ENCODE results near the gene LILRA1.
"Not testable (repeated sequence)": the region's sequence is repeated elsewhere in the genome, so short reads cannot be mapped to it uniquely, and the experiment has no call there.

Gene LILRA1

DNA sequence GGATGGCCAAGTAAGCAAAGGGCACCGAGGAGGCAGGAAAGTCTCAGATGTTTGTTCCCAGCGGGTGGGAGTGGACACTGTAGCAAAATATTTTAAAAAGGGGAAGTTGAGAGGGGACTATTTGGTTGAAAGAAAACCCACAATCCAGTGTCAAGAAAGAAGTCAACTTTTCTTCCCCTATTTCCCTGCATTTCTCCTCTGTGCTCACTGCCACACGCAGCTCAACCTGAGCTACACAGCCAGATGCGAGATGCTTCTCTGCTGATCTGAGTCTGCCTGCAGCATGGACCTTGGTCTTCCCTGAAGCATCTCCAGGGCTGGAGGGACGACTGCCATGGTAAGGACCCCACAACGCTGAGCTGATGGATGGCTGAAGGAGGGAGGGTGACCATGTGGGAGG lies at the start of gene LILRA1:
TSS of gene LILRA1 (plus strand) at position 188 of the 400 bp plus-strand sequence. CDS start 613 bp downstream, outside the sequence.
- FAIRE-seq; DNase-seq (ENCODE audit: low spot score): not testable (repeated sequence)

DNA sequence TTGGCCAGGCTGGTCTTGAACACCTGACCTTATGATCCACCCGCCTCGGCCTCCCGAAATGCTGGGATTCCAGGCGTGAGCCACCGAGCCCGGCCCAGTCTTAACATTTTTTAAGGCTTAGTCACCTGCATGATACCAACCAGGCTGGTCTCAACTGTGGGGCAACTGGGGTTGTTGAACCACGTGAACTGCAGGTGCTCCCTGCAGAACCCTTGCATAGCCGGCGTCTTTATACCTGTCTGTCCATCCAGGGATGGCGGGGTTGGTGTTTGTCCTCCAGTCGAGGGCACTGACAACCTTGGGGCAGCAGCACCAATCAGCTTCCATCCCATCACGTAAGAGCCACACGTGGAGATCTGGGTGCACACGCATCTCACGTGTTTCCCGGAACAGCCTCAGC lies 44.6 kb upstream of the LILRA1 start:
- FAIRE-seq: no peak
- no peak for DNase-seq (ENCODE audit: low spot score)

DNA sequence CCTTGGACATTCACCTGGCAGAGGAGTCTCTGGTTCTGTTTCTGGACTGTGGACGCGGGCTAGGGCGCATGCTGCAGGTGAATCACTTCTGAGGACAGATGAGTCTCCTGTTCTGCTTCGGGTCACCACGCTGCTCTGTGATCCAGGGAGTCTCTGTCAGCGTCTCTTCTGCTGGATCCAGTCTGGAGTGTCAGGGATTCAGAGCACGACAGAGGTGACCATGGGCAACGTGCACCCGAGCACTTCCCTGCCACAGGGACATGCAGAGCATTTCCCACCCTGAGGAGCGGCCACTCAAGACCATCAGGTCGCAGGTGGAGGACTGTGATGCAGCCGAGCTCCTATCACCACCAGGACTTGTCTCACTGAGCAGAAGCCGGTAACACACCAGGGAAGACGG lies 44.2 kb upstream of the LILRA1 start:
- DNase-seq (ENCODE audit: low spot score) (no peak), FAIRE-seq (no peak)

DNA sequence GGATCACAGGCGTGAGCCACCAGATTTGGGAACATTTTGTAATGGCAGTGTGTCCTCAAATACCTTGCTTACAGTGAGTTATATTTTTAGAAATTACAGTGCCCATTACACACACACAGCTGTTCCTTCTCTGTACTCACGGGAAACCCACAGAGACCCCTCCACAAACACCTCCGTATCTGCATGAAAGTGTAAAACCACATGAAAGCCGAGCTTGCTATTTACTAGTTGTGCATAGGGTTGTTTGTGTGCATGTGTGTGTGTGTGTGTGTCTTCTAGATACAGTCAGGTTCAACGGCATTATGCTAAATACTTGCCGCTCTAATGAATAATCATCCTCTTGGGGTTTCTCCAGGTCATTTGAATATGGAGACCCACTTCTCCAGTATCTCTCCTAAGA lies 42.1 kb upstream of the LILRA1 start:
- FAIRE-seq: no peak
- no peak for DNase-seq (ENCODE audit: low spot score)

DNA sequence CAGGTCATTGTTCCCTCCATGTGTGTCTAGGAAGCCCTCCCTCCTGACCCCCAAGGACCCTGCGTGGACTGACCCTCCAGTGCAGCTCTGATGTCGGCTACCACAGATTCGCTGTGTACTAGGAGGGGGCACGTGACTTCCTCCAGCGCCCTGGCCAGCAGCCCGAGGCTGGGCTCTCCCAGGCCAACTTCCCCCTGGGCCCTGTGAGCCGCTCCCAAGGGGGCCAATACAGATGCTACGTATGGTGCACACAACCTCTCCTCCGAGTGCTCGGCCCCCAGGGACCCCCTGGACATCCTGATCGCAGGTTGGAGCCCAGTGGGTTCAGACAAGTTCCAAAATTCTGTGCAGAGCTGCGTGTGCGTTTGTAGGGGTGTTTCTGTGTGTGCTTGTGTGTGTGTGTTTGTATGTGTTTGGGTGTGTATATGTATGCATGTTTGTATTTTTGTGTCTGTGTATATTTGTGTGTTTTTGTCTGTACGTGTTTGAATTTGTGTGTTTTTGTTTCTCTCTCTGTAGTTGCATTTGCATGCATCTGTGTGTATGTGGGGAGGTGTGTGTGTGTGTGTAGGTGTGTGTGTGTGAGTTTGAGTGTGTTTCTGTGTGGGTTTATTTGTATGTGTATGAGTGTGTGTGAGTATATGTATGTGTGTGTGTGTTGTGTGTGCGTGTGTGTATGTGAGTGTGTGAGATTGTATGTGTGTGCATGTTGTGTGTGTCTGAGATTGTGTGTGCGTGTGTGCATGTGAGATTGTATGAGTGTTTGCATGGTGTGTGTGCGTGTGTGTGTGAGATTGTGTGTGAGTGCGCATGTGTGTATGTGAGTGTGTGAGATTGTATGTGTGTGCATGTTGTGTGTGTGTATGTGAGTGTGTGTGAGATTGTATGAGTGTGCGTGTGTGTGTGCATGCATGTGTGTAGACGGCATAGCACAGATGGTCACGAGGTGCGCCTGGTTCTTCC lies 41.2 kb upstream of the LILRA1 start:
- FAIRE-seq (no peak), DNase-seq (ENCODE audit: low spot score) (no peak)

DNA sequence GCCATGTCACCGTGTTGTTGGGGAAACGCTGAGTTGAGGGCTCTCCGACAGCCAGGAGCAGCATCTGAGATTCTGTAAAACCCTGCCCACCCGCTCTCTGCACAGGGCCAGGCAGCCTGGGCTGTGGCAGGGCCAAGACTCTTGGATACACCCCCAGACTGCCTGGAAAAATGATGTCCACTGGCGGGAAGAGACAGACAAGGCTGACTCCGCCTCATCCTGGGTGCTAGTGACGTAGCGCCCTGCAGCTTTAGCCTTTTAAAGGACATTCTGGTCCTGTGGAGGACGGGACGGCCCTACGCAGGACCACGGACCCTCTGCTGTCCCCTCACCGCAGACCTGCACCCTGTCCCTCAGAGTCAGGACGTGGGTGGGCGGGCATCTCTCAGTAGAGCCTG lies 40.5 kb upstream of the LILRA1 start:
- FAIRE-seq: no peak
- no peak for DNase-seq (ENCODE audit: low spot score)

DNA sequence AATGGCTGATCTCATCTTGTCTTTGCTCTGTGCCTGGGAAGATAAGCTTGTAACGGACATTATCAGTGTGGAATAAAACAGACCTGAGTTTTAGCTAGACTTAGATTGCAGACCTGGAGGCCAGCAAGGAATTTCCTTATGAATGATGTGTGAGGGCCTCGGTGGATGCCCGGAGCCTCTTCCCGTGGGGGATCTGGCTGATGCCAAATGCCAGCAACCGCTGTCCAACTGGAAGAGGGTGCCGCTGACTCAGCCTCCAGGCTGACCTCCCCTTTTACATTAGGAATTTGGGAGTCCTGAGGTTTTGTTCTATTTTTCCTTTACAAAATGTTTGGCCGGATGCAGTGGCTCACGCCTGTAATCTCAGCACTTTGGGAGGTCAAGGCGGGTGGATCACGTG lies 39.4 kb upstream of the LILRA1 start:
- no peak for FAIRE-seq

DNA sequence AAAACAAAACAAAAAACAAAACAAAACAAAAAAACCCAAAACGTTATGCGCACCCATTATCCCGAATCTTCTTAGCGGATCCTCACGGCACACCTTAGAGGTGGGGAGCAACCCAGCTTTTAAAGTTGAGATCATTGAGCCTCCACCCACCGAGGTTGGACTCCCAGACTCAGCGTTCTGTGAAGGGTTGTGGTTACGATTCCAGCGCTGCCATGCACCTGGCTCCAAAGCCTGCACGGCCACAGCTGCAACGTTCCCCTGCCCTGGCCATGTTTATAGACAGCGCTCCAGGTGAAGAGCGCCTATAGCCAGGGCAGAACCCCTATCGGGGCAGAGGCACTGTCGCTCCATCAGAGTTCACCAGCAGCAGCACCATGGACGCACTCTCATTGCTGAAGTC lies 38.5 kb upstream of the LILRA1 start:
- FAIRE-seq: no peak
- no peak for DNase-seq (ENCODE audit: low spot score)

More for the DNA sequence above, 39.4 kb upstream of the LILRA1 start:
- no peak for DNase-seq (ENCODE audit: low spot score)

DNA sequence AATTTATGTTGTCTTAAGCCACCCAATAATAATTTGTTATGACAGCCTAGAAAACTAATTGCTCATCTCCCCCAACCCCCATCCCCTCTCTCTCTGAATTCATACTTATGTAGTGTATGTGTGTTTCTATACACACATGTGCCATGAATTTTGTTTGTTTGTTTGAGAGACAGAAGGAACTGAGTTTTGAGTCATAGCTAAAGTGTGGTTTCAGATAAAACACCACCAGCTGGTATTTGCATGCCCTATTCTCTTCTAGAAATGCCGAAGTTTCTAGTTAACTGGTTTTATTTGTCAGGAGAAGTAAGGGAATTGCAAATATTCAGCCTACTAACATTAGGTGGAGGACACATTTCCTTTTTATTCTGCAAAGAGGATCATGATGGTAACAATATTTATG lies 37.2 kb upstream of the LILRA1 start:
- DNase-seq (ENCODE audit: low spot score): no peak
- FAIRE-seq: no peak

DNA sequence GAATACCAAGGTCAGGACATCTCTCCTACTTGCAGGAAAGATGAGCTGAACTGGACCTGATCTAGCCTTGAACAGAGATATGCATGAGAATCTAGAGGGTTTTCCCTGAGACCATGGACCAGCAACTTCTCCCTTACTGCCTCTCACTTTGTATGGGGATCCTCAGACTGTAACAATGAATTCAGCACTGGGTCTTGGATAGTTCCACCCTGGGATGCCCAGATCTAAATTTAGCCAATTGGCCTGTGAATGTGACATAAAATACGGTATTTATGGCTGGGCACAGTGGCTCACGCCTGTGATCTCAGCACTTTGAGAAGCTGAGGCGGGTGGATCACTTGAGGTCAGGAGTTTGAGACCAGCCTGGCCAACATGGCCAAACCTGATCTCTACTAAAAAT lies 35.1 kb upstream of the LILRA1 start:
- no peak for DNase-seq (ENCODE audit: low spot score)
- FAIRE-seq: no peak

DNA sequence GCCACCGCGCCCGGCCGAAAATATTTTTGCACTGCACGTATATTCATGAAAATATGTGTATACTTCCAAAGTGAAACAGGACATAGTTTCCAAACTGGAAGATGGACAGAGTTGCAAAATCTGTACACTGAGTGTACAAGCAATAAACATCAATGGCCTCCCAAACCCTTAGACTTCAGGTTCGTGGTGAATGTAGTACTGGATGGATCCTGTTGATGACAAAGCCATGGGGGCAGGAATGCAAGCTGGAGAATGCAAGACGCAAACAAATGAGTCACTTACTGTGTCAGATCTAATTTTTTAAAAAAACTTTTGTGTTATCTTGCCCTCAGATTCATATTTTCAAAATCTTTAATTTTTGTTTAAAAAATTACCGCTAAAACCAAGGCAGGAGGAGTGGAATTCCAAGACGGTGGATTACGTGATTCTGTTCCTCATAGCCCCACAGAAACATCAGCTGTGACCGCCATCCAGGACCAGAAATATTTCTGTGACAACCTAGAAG lies 32.5 kb upstream of the LILRA1 start:
- no peak for FAIRE-seq
- no peak for DNase-seq (ENCODE audit: low spot score)

DNA sequence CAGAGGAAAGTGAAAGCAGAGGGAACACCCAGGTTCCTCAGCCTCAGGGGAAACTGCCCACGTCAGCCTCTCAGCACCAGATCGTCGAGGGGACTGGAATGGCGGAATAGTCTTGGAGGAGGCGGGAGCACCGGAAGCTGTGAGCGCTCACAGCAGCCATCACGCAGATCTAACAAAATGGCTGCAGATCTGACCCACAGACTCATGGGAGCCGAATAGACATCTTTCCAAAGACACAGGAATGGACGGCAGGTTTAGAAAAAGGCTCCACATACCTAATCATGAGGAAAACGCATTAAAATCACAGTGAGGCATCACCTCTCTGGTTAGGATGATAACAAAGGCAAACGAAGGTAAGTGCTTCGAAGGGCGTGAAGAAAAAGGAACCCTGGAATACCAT lies 31.6 kb upstream of the LILRA1 start:
- DNase-seq (ENCODE audit: low spot score) (no peak), FAIRE-seq (no peak)

DNA sequence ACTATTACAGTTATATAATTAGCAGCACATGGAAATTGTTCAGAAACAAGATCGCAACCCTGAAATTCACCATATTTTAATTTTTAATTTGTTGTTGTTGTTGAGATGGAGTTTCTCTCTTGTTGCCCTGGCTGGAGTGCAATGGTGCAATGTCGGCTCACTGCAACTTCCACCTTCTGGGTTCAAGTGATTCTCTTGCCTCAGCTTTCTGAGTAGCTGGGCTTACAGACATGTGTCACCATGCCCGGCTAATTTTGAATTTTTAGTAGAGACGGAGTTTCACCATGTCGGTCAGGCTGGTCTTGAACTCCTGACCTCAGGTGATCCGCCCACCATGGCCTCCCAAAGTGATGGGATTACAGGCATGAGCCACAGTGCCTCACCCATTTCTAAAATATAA lies 30.2 kb upstream of the LILRA1 start:
- DNase-seq (ENCODE audit: low spot score); FAIRE-seq: not testable (repeated sequence)

DNA sequence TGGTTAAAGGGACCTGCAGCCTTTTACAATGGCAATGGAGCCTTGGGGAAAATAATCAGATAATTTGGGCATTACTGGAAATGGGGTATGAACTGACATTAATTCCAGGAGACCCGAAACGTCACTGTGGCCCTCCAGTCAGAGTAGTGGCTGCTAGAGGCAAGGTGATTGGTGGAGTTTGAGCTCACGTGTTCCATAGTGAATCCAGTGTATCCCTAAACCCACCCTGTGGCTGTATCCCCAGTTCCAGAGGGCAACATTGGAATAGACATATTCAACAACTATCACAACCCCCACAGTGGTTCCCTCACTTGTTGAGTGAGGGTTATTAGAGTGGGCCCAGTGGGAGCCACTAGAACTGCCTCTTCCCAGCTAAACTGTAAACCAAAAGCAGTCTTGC lies 23.1 kb upstream of the LILRA1 start:
- no peak for FAIRE-seq
- DNase-seq (ENCODE audit: low spot score): no peak

DNA sequence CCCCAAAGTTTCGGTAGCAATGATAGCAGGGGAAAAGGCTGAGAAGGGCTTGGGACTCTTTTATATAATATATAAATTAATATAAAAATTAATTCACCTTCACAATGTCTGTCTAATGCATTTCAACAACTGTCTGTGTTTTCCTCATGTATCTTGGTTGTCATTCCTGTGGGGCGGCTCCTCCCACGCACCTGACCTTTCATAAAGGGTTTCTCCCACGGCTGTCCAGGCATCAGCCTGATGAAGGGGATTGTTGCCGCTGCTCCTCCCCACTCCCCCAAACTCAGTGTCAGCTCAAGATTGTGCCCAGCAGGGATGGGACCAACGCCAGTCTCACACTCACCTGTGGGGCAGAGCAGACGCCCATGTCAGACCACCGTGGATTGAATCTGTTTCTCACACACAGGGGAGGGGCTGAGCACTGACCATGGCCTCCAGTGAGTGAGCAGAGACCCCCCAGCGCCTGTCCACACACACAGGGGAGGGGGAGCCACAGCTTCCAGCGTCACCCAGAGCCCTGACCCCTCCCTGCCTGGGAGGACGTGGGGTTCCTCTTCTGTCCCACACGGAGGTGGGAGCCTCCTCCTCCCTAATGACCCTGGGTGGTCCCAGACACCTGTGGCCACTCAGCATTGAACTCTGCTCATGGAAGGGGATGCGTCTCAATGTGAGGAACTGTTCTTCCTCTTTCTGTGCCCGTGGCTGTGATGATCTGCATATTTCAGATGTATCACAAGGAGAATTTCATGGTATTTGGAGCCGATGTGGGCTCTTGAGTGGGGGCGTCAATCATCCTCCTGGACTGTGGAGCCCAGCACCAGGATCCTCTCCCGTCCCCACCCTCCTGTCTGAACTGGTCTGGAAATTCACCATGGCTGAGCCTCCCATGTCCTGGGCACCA lies 21.5 kb upstream of the LILRA1 start:
- DNase-seq (ENCODE audit: low spot score); FAIRE-seq: not testable (repeated sequence)

DNA sequence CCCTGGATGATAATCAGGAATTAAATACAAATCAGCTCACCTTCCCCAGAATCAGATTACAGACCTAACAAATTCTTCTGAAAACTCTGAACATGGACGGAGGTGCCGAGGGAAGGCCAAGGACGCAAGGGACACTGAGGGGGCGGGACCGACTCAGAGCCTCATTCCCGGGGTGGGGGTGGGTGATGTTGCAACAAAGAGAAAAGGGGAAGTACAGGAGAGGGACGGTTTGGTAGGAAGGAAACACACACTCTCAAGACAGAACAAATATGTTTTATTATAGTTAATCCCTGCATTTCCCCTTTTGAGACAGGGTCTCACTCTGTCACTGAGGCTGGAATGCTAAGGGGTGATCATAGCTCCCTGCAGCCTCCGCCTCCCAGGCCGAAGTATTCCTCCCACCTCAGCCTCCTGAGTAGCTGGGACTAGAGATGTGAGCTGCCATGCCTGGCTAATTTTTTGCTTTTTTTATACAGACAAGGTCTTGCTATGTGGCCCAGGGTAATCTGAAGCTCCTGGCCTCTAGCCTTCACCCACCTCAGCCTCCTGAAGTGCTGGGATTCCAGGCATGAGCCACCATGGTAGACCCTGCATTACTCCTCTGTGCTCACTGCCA lies 20.6 kb upstream of the LILRA1 start:
- DNase-seq (ENCODE audit: low spot score) (no peak), FAIRE-seq (no peak)

DNA sequence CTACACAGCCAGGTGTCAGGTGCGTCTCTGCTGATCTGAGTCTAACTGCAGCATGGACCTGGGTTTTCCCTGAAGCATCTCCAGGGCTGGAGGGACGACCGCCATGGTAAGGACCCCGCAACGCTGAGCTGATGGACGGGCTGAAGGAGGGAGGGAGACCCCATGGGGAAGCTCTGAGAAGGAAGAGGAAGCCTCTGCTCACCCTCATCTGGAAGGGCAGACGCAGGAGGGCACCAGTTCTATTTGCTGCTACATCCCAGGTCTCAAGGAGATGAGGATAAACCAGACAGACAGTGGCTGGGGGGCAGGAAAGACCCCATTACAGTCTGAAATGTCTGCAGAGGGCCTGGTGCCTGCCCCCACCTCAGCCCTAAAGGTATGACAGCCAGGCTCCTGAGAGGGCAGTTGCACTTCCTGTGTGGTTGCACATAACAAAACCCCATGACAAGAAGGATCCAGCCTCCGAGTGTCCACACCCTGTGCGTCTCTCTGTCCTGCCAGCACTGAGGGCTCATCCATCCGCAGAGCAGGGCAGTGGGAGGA lies 20.0 kb upstream of the LILRA1 start, which contains the start of gene LILRA2:
TSS of gene LILRA2 (plus strand) at position 461 of the 543 bp plus-strand sequence. CDS start 89 bp downstream, outside the sequence.
- DNase-seq (ENCODE audit: low spot score): no peak
- FAIRE-seq: no peak

DNA sequence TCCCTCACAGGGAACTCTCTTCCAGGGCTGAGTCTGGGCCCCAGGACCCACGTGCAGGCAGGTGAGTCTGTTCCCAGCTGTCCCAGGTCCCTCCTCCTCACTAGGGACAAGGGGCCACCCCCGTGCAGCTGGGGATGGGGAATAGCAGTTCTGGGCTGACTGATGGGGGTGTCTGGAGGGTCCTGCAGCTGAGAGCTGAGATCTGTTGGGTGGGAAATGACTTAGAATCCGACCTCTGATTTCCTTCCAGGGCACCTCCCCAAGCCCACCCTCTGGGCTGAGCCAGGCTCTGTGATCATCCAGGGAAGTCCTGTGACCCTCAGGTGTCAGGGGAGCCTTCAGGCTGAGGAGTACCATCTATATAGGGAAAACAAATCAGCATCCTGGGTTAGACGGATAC lies 19.4 kb upstream of the LILRA1 start:
- no peak for FAIRE-seq
- no peak for DNase-seq (ENCODE audit: low spot score)

DNA sequence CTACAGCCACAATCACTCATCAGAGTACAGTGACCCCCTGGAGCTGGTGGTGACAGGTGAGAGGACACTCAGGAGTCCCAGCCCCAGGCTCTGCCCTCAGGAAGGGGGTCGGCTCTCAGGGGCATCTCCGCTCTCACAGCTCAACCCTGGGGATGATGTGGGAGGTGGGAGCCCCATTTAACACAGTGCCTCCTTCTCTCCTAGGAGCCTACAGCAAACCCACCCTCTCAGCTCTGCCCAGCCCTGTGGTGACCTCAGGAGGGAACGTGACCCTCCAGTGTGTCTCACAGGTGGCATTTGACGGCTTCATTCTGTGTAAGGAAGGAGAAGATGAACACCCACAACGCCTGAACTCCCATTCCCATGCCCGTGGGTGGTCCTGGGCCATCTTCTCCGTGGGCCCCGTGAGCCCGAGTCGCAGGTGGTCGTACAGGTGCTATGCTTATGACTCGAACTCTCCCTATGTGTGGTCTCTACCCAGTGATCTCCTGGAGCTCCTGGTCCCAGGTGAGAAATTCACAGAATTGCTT lies 18.8 kb upstream of the LILRA1 start:
- FAIRE-seq: no peak

DNA sequence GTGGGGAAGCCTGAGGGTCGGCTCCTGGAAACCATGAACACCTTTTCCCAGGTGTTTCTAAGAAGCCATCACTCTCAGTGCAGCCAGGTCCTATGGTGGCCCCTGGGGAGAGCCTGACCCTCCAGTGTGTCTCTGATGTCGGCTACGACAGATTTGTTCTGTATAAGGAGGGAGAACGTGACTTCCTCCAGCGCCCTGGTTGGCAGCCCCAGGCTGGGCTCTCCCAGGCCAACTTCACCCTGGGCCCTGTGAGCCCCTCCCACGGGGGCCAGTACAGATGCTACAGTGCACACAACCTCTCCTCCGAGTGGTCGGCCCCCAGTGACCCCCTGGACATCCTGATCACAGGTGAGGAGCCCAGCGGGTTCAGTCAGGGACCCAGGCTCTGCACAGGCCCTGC lies 18.2 kb upstream of the LILRA1 start:
- FAIRE-seq; DNase-seq (ENCODE audit: low spot score): not testable (repeated sequence)

More for the DNA sequence above, 18.8 kb upstream of the LILRA1 start:
- no peak for DNase-seq (ENCODE audit: low spot score)
